ENCODE data around the gene DYSF. TPM values are rescaled to one million over a fixed set of nuclear protein-coding genes. Genes with fewer than 3 reads are reported as not detected.

The DYSF gene
- polyA plus RNA-seq, 1 donor from 2014 or later = 0.04 TPM

GRCh38 chr2:71620851-71621251, 167.5 kb downstream of the DYSF start:
- no peak overlapping the region for H2AFZ ChIP-seq (ENCODE audit: low read depth, low read length)

GRCh38 chr2:71629273-71629672, 175.9 kb downstream of the DYSF start:
- no peaks in the 10 kb centered on the region for H4K20me1 ChIP-seq (ENCODE audit: insufficient read depth)
- no peaks in the 10 kb centered on the region for H3F3A ChIP-seq (ENCODE audit: insufficient read depth, low read length, poor library complexity, severe bottlenecking)
- no peaks in the 10 kb centered on the region for H3K9me3 ChIP-seq (ENCODE audit: low read length)
- H3K27me3 ChIP-seq (ENCODE audit: insufficient read depth, low read depth, low read length) = no peaks in the 10 kb centered on the region
- H2AFZ ChIP-seq (ENCODE audit: low read depth, low read length) = no peak overlapping the region
- no peaks in the 10 kb centered on the region for H3K9me2 ChIP-seq (ENCODE audit: insufficient read depth, low read length)
- H3K4me2 ChIP-seq (ENCODE audit: low read length) = no peak overlapping the region
- H3K36me3 ChIP-seq (ENCODE audit: insufficient read depth, low read length) = no peaks in the 10 kb centered on the region
- no peak overlapping the region for H3K27ac ChIP-seq (ENCODE audit: low read length)
- H3K4me3 ChIP-seq (ENCODE audit: low read length) = no peak overlapping the region
- no peak overlapping the region for H3K9ac ChIP-seq (ENCODE audit: low read length)
- H3K79me2 ChIP-seq (replicated peaks; ENCODE audit: insufficient read depth, low read length) = no peaks in the 10 kb centered on the region
- TF ChIP-seq MXI1 (conservative IDR thresholded peaks at IDR 0.05; ENCODE audit: poor library complexity, severe bottlenecking) (no peak), RAD21 (conservative IDR thresholded peaks at IDR 0.05) (no peak), CTCF (IDR thresholded peaks at IDR 0.05; ENCODE audit: poor library complexity, severe bottlenecking) (no peak), POLR2AphosphoS5 (IDR thresholded peaks at IDR 0.05) (no peak), SMC3 (conservative IDR thresholded peaks at IDR 0.05; ENCODE audit: poor library complexity) (no peak), EZH2 (IDR thresholded peaks at IDR 0.05; ENCODE audit: borderline replicate concordance, insufficient read depth, low read length, poor library complexity, severe bottlenecking) (no peak), TAF1 (IDR thresholded peaks at IDR 0.05; ENCODE audit: low read depth) (no peak), EP300 (conservative IDR thresholded peaks at IDR 0.05; ENCODE audit: poor library complexity, severe bottlenecking) (no peak)

More at GRCh38 chr2:71620851-71621251, 167.5 kb downstream of the DYSF start:
- Histone ChIP-seq H3K9ac (ENCODE audit: low read length) (no peak overlapping the region), H3F3A (ENCODE audit: insufficient read depth, low read length, poor library complexity, severe bottlenecking) (no peaks in the 10 kb centered on the region), H3K9me3 (ENCODE audit: low read length) (no peaks in the 10 kb centered on the region), H3K4me3 (ENCODE audit: low read length) (no peak overlapping the region), H3K79me2 (replicated peaks; ENCODE audit: insufficient read depth, low read length) (no peaks in the 10 kb centered on the region), H3K27ac (ENCODE audit: low read length) (no peak overlapping the region), H3K4me2 (ENCODE audit: low read length) (no peak overlapping the region), H3K9me2 (ENCODE audit: insufficient read depth, low read length) (no peaks in the 10 kb centered on the region), H4K20me1 (ENCODE audit: insufficient read depth) (no peaks in the 10 kb centered on the region), H3K27me3 (ENCODE audit: insufficient read depth, low read depth, low read length) (no peaks in the 10 kb centered on the region), H3K36me3 (ENCODE audit: insufficient read depth, low read length) (no peaks in the 10 kb centered on the region)
- TF ChIP-seq SMC3 (conservative IDR thresholded peaks at IDR 0.05; ENCODE audit: poor library complexity) = no peak
- no peak for TF ChIP-seq MXI1 (conservative IDR thresholded peaks at IDR 0.05; ENCODE audit: poor library complexity, severe bottlenecking)
- no peak for TF ChIP-seq TAF1 (IDR thresholded peaks at IDR 0.05; ENCODE audit: low read depth)
- TF ChIP-seq POLR2AphosphoS5 (IDR thresholded peaks at IDR 0.05) = no peak
- TF ChIP-seq EP300 (conservative IDR thresholded peaks at IDR 0.05; ENCODE audit: poor library complexity, severe bottlenecking) = no peak
- no peak for TF ChIP-seq RAD21 (conservative IDR thresholded peaks at IDR 0.05)
- TF ChIP-seq REST (IDR thresholded peaks at IDR 0.05; ENCODE audit: borderline replicate concordance) = no peak
- no peak for TF ChIP-seq EZH2 (IDR thresholded peaks at IDR 0.05; ENCODE audit: borderline replicate concordance, insufficient read depth, low read length, poor library complexity, severe bottlenecking)
- TF ChIP-seq CTCF (IDR thresholded peaks at IDR 0.05; ENCODE audit: poor library complexity, severe bottlenecking) = no peak

All from neural cell (in vitro differentiated cells).